K562 (cell line): ENCODE measurements around the gene TEX30.

Experiments
- CTCF ChIP-seq, 3 experiments: IDR thresholded peaks in 2 of 3; conservative IDR thresholded peaks in 1 of 3; 2 replicates each; pipeline ENCODE4 v1.5.1; 2011 to 2012; ENCODE audit warnings: low read length in 3 of 3, mild to moderate bottlenecking in 3 of 3, control low read depth in 2 of 3, improper control_type of control experiment in 1 of 3, inconsistent platforms in 1 of 3, low read depth in 1 of 3, mixed read lengths in 1 of 3, moderate library complexity in 1 of 3; ENCODE audit not compliant: insufficient read depth in 2 of 3
- ELF4 ChIP-seq: fragments of 450-650 bp; formaldehyde crosslinking; IDR thresholded peaks from 2 replicates; pipeline ENCODE4 v1.4.0; 2022; ENCODE audit warnings: missing genetic modification characterization
- FOXA3 ChIP-seq, 2 experiments: fragments of 450-650 bp in 1 of 2; sonication (generic) in 1 of 2; formaldehyde crosslinking; IDR thresholded peaks in 1 of 2; conservative IDR thresholded peaks in 1 of 2; 2 replicates each; pipeline versions ENCODE4 v1.4.0 to v1.8.0; 2020 to 2022; ENCODE audit warnings: mild to moderate bottlenecking in 2 of 2, missing genetic modification reagents in 1 of 2
- GABPA ChIP-seq: fragments of 200-800 bp; sonication (Bioruptor generic); conservative IDR thresholded peaks from 2 replicates; pipeline ENCODE4 v1.6.1; 2016; ENCODE audit warnings: low read depth, missing genetic modification characterization, missing compliant biosample characterization
- HNRNPLL ChIP-seq: fragments of 200-400 bp; formaldehyde crosslinking; IDR thresholded peaks from 2 replicates; pipeline ENCODE4 v1.6.1; 2017; ENCODE audit warnings: low read length, low read depth, mild to moderate bottlenecking; ENCODE audit not compliant: poor library complexity, severe bottlenecking
- POLR2A ChIP-seq: fragments of 450-650 bp; conservative IDR thresholded peaks from 2 replicates; pipeline ENCODE4 v1.6.1; 2016
- PRPF4 ChIP-seq: fragments of 200-400 bp; formaldehyde crosslinking; IDR thresholded peaks from one replicate; pipeline ENCODE4 v1.6.1; 2017; ENCODE audit warnings: low read length, low read depth, mild to moderate bottlenecking; ENCODE audit not compliant: insufficient read depth, poor library complexity, severe bottlenecking
- TF ChIP-seq, protein P1 (sequence below): sonication (generic); formaldehyde crosslinking; IDR thresholded peaks from 2 replicates; pipeline ENCODE4 v1.8.0; 2022; ENCODE audit warnings: missing genetic modification reagents, mild to moderate bottlenecking, moderate library complexity, borderline replicate concordance

DNA sequence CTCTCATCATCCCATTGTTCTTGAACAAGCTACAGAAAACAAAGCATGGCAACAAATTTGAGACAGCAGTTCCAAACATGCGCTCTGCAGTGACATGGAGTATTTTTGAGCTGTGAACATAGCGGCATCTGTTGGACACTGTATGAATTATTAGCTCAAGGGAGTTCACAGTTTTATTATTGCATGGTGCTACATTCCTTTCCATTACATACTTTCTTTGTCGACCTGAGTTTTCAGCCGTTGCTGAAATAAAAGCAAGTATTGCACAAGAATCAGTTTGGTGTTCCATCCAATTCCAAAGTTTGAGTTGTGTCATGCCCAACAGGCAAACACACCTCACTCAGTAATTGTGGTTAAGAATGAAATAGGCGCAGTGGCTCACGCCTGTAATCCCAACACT, 48.7 kb downstream of the TEX30 start:
- TF ChIP-seq, protein P1, sequence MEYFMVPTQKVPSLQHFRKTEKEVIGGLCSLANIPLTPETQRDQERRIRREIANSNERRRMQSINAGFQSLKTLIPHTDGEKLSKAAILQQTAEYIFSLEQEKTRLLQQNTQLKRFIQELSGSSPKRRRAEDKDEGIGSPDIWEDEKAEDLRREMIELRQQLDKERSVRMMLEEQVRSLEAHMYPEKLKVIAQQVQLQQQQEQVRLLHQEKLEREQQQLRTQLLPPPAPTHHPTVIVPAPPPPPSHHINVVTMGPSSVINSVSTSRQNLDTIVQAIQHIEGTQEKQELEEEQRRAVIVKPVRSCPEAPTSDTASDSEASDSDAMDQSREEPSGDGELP (CRISPR knock-in tag) = no peak
- TF ChIP-seq CTCF (IDR thresholded peaks at IDR 0.05 in 2 of 3, conservative IDR thresholded peaks at IDR 0.05 in 1 of 3; ENCODE audit: insufficient read depth in 2 of 3, low read depth in 1 of 3, low read length in 3 of 3) = peak; percentile 37 to 65 (median 52); a peak in 5 of 6 replicates
- TF ChIP-seq HNRNPLL = no peak
- no peak for TF ChIP-seq PRPF4
- TF ChIP-seq ELF4 = no peak
- no peak for TF ChIP-seq FOXA3 (CRISPR knock-in tag; conservative IDR thresholded peaks at IDR 0.05 in 1 of 2, IDR thresholded peaks at IDR 0.05 in 1 of 2)
- TF ChIP-seq GABPA (tag) = no peak
- no peak for TF ChIP-seq POLR2A
